ENCODE results near the gene PAX3.
"Not testable (repeated sequence)": the region's sequence is repeated elsewhere in the genome, so short reads cannot be mapped to it uniquely, and the experiment has no call there.

PAX3 gene

GRCh38 chr2:222213049-222213448, 85.7 kb downstream of the PAX3 start:
- no peak for DNase-seq (ENCODE audit: low spot score)

GRCh38 chr2:222212571-222212970, 86.2 kb downstream of the PAX3 start:
- no peak for DNase-seq (ENCODE audit: low spot score)

GRCh38 chr2:222208010-222208690, 90.6 kb downstream of the PAX3 start:
- no peak for DNase-seq (ENCODE audit: low spot score)

DNA sequence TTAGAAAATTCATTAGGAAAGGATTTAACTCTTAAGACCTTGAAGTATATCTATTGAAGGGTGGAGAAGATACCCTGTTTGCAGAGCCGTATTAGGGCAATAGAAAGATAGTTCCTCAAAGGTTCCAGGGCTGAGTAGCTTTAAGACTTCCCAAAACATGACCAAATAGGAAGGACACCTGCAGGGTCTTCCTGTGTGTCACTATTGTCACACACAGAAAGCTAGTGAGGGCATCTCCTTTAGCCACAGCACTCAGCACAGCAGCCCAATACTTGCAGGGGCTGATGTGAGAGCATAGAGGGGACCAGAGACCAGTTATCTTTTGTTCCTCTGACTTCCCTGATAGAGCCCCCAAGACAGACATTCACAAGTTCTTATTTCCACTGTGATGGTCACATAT, 93.7 kb downstream of the PAX3 start:
- DNase-seq (ENCODE audit: low spot score) = no peak

DNA sequence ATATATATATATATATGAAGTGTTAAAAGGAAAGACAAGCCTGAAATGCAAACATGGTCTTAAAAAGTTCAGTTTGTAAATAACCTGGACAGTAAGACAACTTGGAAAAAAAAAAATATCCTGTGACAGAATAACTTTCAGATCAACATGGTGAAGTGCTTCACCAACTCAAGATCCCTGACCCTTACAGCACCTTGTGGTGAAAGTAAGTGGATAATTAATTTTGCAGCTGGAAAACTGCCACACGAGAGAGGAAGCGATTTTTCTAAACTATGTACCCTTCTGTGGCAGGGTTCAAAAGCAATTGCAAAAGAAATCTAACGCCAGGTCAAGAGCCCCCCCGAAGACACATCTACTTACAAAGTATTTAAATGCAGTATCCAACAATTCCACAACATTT, 95.8 kb downstream of the PAX3 start:
- no peak for DNase-seq (ENCODE audit: low spot score)

GRCh38 chr2:222196159-222196558, 102.6 kb downstream of the PAX3 start:
- no peak for DNase-seq (ENCODE audit: low spot score)

GRCh38 chr2:222194669-222195068, 104.1 kb downstream of the PAX3 start:
- no peak for DNase-seq (ENCODE audit: low spot score)

GRCh38 chr2:222193328-222193983, 105.3 kb downstream of the PAX3 start:
- DNase-seq (ENCODE audit: low spot score) = no peak

DNA sequence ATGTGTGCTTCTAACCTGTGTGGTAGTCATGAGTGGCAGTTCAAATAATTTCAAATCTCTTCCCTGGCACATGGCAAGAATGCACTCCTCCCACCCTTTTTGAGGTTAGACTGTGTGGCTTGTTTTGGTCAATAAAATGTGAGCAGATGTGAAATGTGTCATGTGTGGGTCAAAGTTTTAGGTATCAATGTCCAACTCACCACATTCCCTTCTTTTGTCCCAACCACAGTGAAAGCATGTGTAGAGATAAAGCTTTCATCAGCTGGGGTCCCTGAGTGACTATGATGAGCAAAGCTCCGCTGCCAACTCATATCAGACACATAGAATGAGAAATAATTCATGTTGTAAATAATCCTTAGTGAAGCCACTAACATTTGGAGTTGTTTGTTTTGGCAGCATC, 118.2 kb downstream of the PAX3 start:
- DNase-seq (ENCODE audit: low spot score) = no peak

DNA sequence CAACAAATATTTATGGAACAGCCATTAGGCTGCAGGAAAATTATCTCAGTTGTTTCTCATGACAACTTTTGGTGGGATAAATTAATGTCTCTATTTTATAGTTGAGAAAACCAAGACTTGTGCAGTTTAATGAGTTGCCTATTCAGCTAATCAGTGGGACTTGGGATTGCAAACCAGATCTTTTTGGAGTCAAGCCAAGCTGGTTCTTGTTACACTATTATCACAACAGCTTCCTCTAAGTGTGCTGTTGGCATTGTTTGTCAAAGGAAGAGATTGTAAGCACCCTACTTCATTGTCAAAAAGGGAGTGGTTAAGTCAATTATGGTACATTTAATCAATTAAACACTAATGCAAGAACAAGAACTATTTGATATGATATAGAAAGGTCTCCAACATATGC, 119.2 kb downstream of the PAX3 start:
- DNase-seq (ENCODE audit: low spot score) = no peak

DNA sequence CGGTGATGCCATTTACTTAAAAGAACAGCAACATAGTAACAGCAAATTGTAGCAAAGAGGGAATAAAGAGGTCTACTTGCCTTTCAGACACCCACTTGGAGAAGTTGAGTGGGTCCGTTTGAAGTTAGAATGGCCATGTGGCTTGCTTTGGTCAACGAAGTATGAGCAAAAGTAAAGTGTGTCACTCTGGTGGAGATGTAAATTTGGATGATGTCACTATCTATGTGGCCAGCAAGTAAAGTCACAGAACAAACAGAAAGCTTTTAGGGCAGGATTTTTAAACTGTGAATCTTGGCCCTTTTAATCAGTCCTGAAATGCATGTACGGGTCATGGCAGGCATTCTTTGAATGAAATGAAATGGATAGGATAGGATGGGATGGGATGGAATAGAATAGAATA, 120.3 kb downstream of the PAX3 start:
- DNase-seq (ENCODE audit: low spot score) = no peak

GRCh38 chr2:222176890-222177289, 121.9 kb downstream of the PAX3 start:
- no peak for DNase-seq (ENCODE audit: low spot score)

DNA sequence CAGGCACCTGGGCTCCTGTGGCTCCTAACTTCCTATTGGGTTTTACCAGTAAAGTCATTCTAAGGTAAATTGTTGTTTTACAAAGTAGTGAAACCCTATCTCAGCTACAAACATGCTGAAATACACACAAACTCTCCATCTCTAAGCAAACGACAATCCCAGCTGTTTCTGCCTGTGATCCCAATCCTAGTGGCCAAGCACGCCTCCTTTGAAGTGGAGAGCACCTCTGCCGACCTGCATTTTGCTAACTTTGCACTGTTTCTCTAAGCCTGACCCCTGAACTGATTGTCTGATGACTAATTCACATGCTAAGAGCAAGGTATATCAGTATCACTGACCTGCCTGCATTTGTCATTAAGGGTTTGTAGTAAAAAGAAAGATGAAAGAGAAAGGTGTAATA, 124.3 kb downstream of the PAX3 start:
- DNase-seq (ENCODE audit: low spot score) = no peak

GRCh38 chr2:222169346-222169745, 129.5 kb downstream of the PAX3 start:
- DNase-seq (ENCODE audit: low spot score) = no peak

DNA sequence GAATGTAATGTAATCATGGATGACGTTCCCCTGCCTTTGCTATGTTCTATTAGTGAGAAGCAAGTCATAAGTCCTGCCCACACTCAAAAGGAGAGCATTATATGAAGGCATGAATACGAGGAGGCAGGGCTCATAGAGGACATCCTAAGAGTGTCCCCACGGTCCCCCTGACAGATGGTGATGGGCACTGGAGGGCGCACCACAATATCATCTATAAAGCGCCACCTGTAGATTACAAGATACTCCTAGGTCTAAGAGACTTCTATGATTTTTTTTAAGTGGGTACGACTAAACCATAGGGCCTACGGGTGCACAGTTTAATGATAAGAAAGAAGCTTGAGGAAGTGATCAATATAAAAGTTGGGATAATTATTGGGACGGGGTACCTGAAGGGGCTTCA, 131.0 kb downstream of the PAX3 start:
- DNase-seq (ENCODE audit: low spot score) = no peak

DNA sequence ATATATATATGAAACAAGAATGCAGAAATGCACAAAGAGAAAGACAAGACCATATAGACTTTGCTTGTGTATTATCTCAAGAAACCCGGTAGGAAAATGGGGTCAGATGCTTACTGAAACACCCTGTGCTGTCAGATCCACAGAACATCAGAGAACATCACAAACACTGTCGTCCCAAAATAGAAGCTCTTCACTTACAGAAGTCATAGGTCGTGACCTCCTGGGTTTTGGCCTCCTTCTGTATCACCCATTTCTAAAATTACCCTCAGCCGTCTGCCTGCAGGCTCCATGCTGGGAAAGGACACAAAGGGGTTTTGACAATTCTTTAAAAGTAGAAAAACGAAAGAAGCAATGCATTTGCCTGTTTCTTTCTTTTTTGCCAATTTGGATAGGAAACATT, 137.9 kb downstream of the PAX3 start:
- DNase-seq (ENCODE audit: low spot score) = no peak

DNA sequence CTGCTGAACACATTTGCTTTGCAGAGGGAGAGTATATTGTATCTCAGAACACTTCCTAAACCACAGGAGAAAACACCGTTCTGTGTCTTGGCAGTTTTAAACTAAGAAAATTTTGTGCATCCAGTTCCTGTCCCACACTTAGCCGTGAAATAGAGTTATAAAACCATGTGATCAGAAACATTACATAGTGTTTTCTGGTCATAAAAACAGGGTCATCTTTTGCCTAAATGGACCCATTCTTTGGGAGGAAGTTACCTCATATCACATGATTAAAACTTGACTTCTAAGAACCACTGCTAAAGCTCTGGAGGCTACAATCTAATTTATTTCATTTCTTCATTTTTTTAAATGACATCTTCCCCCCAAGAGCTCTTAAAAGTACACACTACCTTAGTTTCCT, 138.7 kb downstream of the PAX3 start:
- DNase-seq (ENCODE audit: low spot score) = no peak

DNA sequence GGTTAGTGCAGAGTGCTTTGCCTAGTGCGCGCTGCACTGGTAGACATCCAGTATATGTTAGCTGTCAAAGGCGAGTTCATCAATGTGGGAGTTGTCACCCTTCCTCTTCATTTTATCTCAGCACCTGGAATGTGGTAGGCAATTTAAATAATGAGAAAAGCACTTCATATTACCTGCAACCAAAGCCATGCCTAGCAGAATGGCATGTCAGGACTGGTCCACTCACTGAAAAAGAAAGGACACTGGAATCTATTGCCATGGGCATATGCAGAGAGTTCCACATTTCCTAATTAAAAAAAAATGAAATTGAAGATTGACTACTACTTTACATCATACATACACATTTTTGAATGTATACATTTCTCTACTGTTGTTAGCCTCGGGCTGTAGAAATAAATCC, 139.6 kb downstream of the PAX3 start:
- DNase-seq (ENCODE audit: low spot score) = no peak

DNA sequence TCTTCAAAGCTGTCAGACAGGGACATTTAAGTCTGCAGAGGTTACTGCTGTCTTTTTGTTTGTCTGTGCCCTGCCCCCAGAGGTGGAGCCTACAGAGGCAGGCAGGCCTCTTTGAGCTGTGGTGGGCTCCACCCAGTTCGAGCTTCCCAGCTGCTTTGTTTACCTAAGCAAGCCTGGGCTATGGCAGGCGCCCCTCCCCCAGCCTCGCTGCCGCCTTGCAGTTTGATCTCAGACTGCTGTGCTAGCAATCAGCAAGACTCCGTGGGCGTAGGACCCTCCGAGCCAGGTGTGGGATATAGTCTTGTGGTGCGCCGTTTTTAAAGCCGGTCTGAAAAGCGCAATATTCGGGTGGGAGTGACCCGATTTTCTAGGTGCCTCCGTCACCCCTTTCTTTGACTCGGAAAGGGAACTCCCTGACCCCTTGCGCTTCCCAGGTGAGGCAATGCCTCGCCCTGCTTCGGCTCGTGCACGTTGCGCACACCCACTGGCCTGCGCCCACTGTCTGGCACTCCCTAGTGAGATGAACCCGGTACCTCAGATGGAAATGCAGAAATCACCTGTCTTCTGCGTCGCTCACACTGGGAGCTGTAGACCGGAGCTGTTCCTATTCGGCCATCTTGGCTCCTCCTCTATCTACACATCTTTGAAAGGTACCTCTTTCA, 143.7 kb downstream of the PAX3 start:
- DNase-seq (ENCODE audit: low spot score) = not testable (repeated sequence)

Measured in kidney capillary endothelial cell (primary cell).